IMR-90 (cell line): ENCODE results near the gene DYNC2H1. TPM values are rescaled to one million over a fixed set of nuclear protein-coding genes. Genes with fewer than 3 reads are reported as not detected.

ENCODE experiments used
- ATAC-seq: fragments of 200-7000 bp; cut with Tn5 transposase; 2 replicates; pipeline ENCODE4 v1.9.1; 2020; ENCODE audit warnings: low read depth, mild to moderate bottlenecking, moderate library complexity
- BruUV-seq: library from RNA; stranded (reverse); fragments of 400-500 nt; replicated peaks from 2 replicates; lab custom pipeline; 2021; lab: Mats Ljungman, UMichigan
- CTCF ChIA-PET: fragments of 300-600 bp; formaldehyde crosslinking; extraction: SDS; loops from one replicate; lab custom pipeline; 2021; ENCODE audit warnings: antibody characterized with exemption; lab: Yijun Ruan, JAX
- POLR2A ChIA-PET: fragments of 300-600 bp; sonication (Branson Sonifier 250); formaldehyde crosslinking; loops from one replicate; lab custom pipeline; 2022; ENCODE audit warnings: antibody characterized with exemption; ENCODE audit not compliant: unreplicated experiment; lab: Charles Lee
- DNase-seq: peaks from one replicate; pipeline ENCODE4 v3.0.0; 2013
- H2AFZ ChIP-seq: replicated peaks from 2 replicates; pipeline ENCODE3; 2013; ENCODE audit warnings: low read length, mild to moderate bottlenecking; ENCODE audit not compliant: poor library complexity
- H2AK5ac ChIP-seq: 2 replicates; pipeline ENCODE4 v1.6.1; 2013; ENCODE audit warnings: low read depth, low read length, inconsistent platforms
- H2AK9ac ChIP-seq: replicated peaks from 2 replicates; pipeline ENCODE3; 2013; ENCODE audit warnings: mild to moderate bottlenecking, low read depth, low read length, moderate library complexity; ENCODE audit not compliant: poor library complexity
- H2BK120ac ChIP-seq: 2 replicates; pipeline ENCODE4 v1.6.1; 2013; ENCODE audit warnings: low read depth, low read length, inconsistent platforms
- H2BK15ac ChIP-seq: 3 replicates; pipeline ENCODE4 v1.6.1; 2013; ENCODE audit warnings: low read depth, low read length, inconsistent platforms
- H2BK20ac ChIP-seq: 2 replicates; pipeline ENCODE4 v1.6.1; 2013; ENCODE audit warnings: low read depth, mild to moderate bottlenecking, inconsistent platforms, low read length, moderate library complexity
- H2BK5ac ChIP-seq: 2 replicates; pipeline ENCODE4 v1.6.1; 2013; ENCODE audit warnings: mild to moderate bottlenecking, low read depth, low read length, inconsistent platforms; ENCODE audit not compliant: poor library complexity, severe bottlenecking
- H3K14ac ChIP-seq: replicated peaks from 2 replicates; pipeline ENCODE4 v1.6.1; 2013; ENCODE audit warnings: low read depth, low read length, inconsistent platforms
- H3K18ac ChIP-seq: 2 replicates; pipeline ENCODE4 v1.6.1; 2013; ENCODE audit warnings: low read depth, low read length, control low read depth
- H3K23ac ChIP-seq: 2 replicates; pipeline ENCODE4 v1.6.1; 2013; ENCODE audit warnings: low read depth, low read length, inconsistent platforms
- H3K27ac ChIP-seq: 2 replicates; pipeline ENCODE4 v1.5.1; 2013; ENCODE audit warnings: mild to moderate bottlenecking, control low read depth, low read length; ENCODE audit not compliant: insufficient read depth
- H3K27me3 ChIP-seq: 2 replicates; pipeline ENCODE4 v1.6.1; 2013; ENCODE audit warnings: low read length; ENCODE audit not compliant: control insufficient read depth, insufficient read depth
- H3K36me3 ChIP-seq: 2 replicates; pipeline ENCODE4 v1.6.1; 2013; ENCODE audit warnings: low read length, mixed read lengths; ENCODE audit not compliant: control insufficient read depth, insufficient read depth
- H3K4ac ChIP-seq: 2 replicates; pipeline ENCODE4 v1.6.1; 2013; ENCODE audit warnings: low read depth, low read length, inconsistent platforms
- H3K4me1 ChIP-seq: 2 replicates; pipeline ENCODE4 v1.6.1; 2013; ENCODE audit warnings: low read length, mixed read lengths; ENCODE audit not compliant: control insufficient read depth, insufficient read depth
- H3K4me2 ChIP-seq: 2 replicates; pipeline ENCODE4 v1.6.1; 2013; ENCODE audit warnings: low read depth, mild to moderate bottlenecking, control low read depth, low read length, moderate library complexity
- H3K4me3 ChIP-seq: 2 replicates; pipeline ENCODE4 v1.5.1; 2013; ENCODE audit warnings: low read depth, mild to moderate bottlenecking, control low read depth, low read length, moderate library complexity; ENCODE audit not compliant: insufficient read depth
- H3K56ac ChIP-seq: 2 replicates; pipeline ENCODE4 v1.6.1; 2013; ENCODE audit warnings: low read length, inconsistent platforms; ENCODE audit not compliant: insufficient read depth; ENCODE audit errors: extremely low read depth
- H3K79me1 ChIP-seq, 2 experiments: 2 replicates each; pipeline ENCODE4 v1.6.1; 2013; ENCODE audit warnings: low read length in 2 of 2, inconsistent platforms in 1 of 2, low read depth in 1 of 2
- H3K9ac ChIP-seq: 2 replicates; pipeline ENCODE4 v1.6.1; 2013; ENCODE audit warnings: low read depth, low read length, control low read depth
- H3K9me1 ChIP-seq: 2 replicates; pipeline ENCODE4 v1.6.1; 2013; ENCODE audit warnings: low read length, inconsistent platforms; ENCODE audit not compliant: insufficient read depth
- H3K9me3 ChIP-seq: 2 replicates; pipeline ENCODE4 v1.6.1; 2013; ENCODE audit warnings: low read length; ENCODE audit not compliant: control insufficient read depth, insufficient read depth
- H4K20me1 ChIP-seq: 2 replicates; pipeline ENCODE4 v1.6.1; 2013; ENCODE audit warnings: low read length, inconsistent platforms; ENCODE audit not compliant: insufficient read depth
- H4K5ac ChIP-seq: 2 replicates; pipeline ENCODE4 v1.6.1; 2013; ENCODE audit warnings: mild to moderate bottlenecking, low read depth, low read length, control low read depth
- H4K8ac ChIP-seq, 2 experiments: 2 replicates each; pipeline ENCODE4 v1.6.1; 2013; ENCODE audit warnings: low read depth in 2 of 2, low read length in 2 of 2, control low read depth in 1 of 2, inconsistent platforms in 1 of 2
- H4K91ac ChIP-seq: 2 replicates; pipeline ENCODE4 v1.6.1; 2013; ENCODE audit warnings: low read depth, low read length, inconsistent platforms; ENCODE audit not compliant: insufficient read depth
- BHLHE40 ChIP-seq: fragments of 150-350 bp; IDR thresholded peaks from 2 replicates; pipeline ENCODE4 v1.6.1; 2016; ENCODE audit warnings: mild to moderate bottlenecking, low read depth, low read length
- CEBPB ChIP-seq: IDR thresholded peaks from 2 replicates; pipeline ENCODE4 v1.6.1; 2012; ENCODE audit warnings: low read depth, low read length, improper control_type of control experiment
- CHD1 ChIP-seq: IDR thresholded peaks from 2 replicates; pipeline ENCODE4 v1.6.1; 2012; ENCODE audit warnings: low read depth, low read length, improper control_type of control experiment
- ELK1 ChIP-seq: fragments of 150-350 bp; IDR thresholded peaks from 2 replicates; pipeline ENCODE4 v1.6.1; 2016; ENCODE audit warnings: low read depth, mild to moderate bottlenecking, low read length, moderate library complexity, borderline replicate concordance
- FOS ChIP-seq: fragments of 150-350 bp; IDR thresholded peaks from 2 replicates; pipeline ENCODE4 v1.6.1; 2016; ENCODE audit warnings: low read depth, low read length
- MAFK ChIP-seq: IDR thresholded peaks from 2 replicates; pipeline ENCODE4 v1.6.1; 2012; ENCODE audit warnings: low read depth, low read length, improper control_type of control experiment
- MAZ ChIP-seq: IDR thresholded peaks from 2 replicates; pipeline ENCODE4 v1.6.1; 2012; ENCODE audit warnings: low read depth, mild to moderate bottlenecking, low read length, improper control_type of control experiment, moderate library complexity, borderline replicate concordance
- MXI1 ChIP-seq: IDR thresholded peaks from 2 replicates; pipeline ENCODE4 v1.6.1; 2012; ENCODE audit warnings: low read depth, mild to moderate bottlenecking, low read length, moderate library complexity, borderline replicate concordance
- NFE2L2 ChIP-seq: fragments of 150-350 bp; IDR thresholded peaks from 2 replicates; pipeline ENCODE4 v1.6.1; 2016; ENCODE audit warnings: low read depth, mild to moderate bottlenecking, low read length
- RAD21 ChIP-seq: IDR thresholded peaks from 2 replicates; pipeline ENCODE4 v1.6.1; 2012; ENCODE audit warnings: low read length, improper control_type of control experiment
- RCOR1 ChIP-seq: IDR thresholded peaks from 2 replicates; pipeline ENCODE4 v1.6.1; 2012; ENCODE audit warnings: mild to moderate bottlenecking, low read length, improper control_type of control experiment; ENCODE audit not compliant: insufficient replicate concordance
- RFX5 ChIP-seq: IDR thresholded peaks from 2 replicates; pipeline ENCODE4 v1.8.0; 2012; ENCODE audit warnings: low read depth, mild to moderate bottlenecking, low read length, moderate library complexity
- SMC3 ChIP-seq: fragments of 150-350 bp; IDR thresholded peaks from 2 replicates; pipeline ENCODE4 v1.6.1; 2016; ENCODE audit warnings: low read depth, mild to moderate bottlenecking, antibody characterized with exemption, low read length, moderate library complexity
- USF2 ChIP-seq: fragments of 150-350 bp; IDR thresholded peaks from 2 replicates; pipeline ENCODE4 v1.6.1; 2017; ENCODE audit warnings: mild to moderate bottlenecking, antibody characterized with exemption, low read length, low read depth
- WGBS, 2 experiments: methylation state at CpG; one replicate each; pipeline versions ENCODE4 v1.1.5 to v1.1.7; 2013; ENCODE audit warnings: missing lambda C conversion rate in 2 of 2; ENCODE audit not compliant: insufficient read length in 1 of 2; ENCODE audit errors: extremely low coverage in 2 of 2; 5-methylcytosine and 5-hydroxymethylcytosine counted together
- dilution Hi-C: fragments of 300-500 bp; cut with HindIII; formaldehyde crosslinking; loops from one replicate; pipeline ENCODE4 v1.14.3; 2018; ENCODE audit warnings: low sequenced_read_pairs; ENCODE audit not compliant: unreplicated experiment
- in situ Hi-C: fragments of 300-500 bp; cut with MboI; formaldehyde crosslinking; loops from 3 replicates; pipeline ENCODE4 v1.14.3; 2019; ENCODE audit warnings: low sequenced_read_pairs, inconsistent platforms, mixed read lengths
- intact Hi-C: fragments of 100-400 bp; cut with micrococcal nuclease; formaldehyde crosslinking; loops from 2 replicates; pipeline ENCODE4 v1.10.0; 2022
- polyA plus RNA-seq, 3 experiments: library from polyadenylated mRNA; depleted of rRNA; stranded (reverse); fragments of >200 nt; gene quantifications; 2 replicates each; pipeline ENCODE4 v1.2.3, GENCODE V29; 2012; ENCODE audit warnings: low replicate concordance in 1 of 3
- total RNA-seq: library from RNA; depleted of rRNA; stranded (reverse); fragments of >200 nt; gene quantifications from 2 replicates; pipeline ENCODE4 v1.2.3, GENCODE V29; 2012
- TF ChIP-seq, protein P1 (sequence below): conservative IDR thresholded peaks from 2 replicates; pipeline ENCODE4 v1.5.1; 2012; ENCODE audit warnings: mild to moderate bottlenecking, low read depth, low read length, improper control_type of control experiment

DYNC2H1 gene
- total and polyA plus RNA-seq, 2 of the 4 experiments (the other 2 are of a cell fraction) = 5.7 to 21.0 TPM

GRCh38 chr11:103372906-103373305 lies 263.7 kb downstream of the DYNC2H1 start:
- H3K36me3 ChIP-seq = peaks cover 4% of the 10 kb centered on the region; the same call in 1 of the 2 replicates
- no peak overlapping the region for H3K56ac ChIP-seq
- no peaks in the 10 kb centered on the region for H3K79me1 ChIP-seq
- no peak overlapping the region for H3K4me2 ChIP-seq
- H3K4me1 ChIP-seq = no peaks in the 10 kb centered on the region
- H3K14ac ChIP-seq = no peak overlapping the region
- H3K27me3 ChIP-seq = no peaks in the 10 kb centered on the region
- ChIA-PET POLR2A (no interaction called here), CTCF (no interaction called here)
- no peak overlapping the region for H3K18ac ChIP-seq
- no peak overlapping the region for H3K4me3 ChIP-seq
- no peak overlapping the region for H4K91ac ChIP-seq
- H2BK5ac ChIP-seq = no peak overlapping the region
- intact Hi-C loops (no loop called here), dilution Hi-C loops (no loop called here), in situ Hi-C loops (no loop called here)
- no peak overlapping the region for H4K5ac ChIP-seq
- BruUV-seq = no TSS peak
- DNase-seq = no peak
- H2BK20ac ChIP-seq = no peak overlapping the region
- no peaks in the 10 kb centered on the region for H4K20me1 ChIP-seq
- H3K9me3 ChIP-seq = peaks cover 11% of the 10 kb centered on the region
- WGBS, 2 experiments = 67% methylated on average over 1 of the region's 2 CpGs; no CpG with 5 or more reads in 1 of the 2 experiments
- no peak overlapping the region for H2AK9ac ChIP-seq
- no peak overlapping the region for H2BK15ac ChIP-seq
- no peak overlapping the region for H3K9ac ChIP-seq
- H2BK120ac ChIP-seq = no peak overlapping the region
- H2AK5ac ChIP-seq = no peak overlapping the region
- H3K27ac ChIP-seq = no peak overlapping the region
- no peak overlapping the region for H4K8ac ChIP-seq
- H3K9me1 ChIP-seq = no peaks in the 10 kb centered on the region
- TF ChIP-seq RAD21 (no peak), RFX5 (no peak), RCOR1 (no peak), ELK1 (no peak), MAFK (no peak), SMC3 (no peak), BHLHE40 (no peak), CEBPB (no peak), MXI1 (no peak), CHD1 (no peak), NFE2L2 (no peak), MAZ (no peak), FOS (no peak), USF2 (no peak)
- TF ChIP-seq, protein P1, sequence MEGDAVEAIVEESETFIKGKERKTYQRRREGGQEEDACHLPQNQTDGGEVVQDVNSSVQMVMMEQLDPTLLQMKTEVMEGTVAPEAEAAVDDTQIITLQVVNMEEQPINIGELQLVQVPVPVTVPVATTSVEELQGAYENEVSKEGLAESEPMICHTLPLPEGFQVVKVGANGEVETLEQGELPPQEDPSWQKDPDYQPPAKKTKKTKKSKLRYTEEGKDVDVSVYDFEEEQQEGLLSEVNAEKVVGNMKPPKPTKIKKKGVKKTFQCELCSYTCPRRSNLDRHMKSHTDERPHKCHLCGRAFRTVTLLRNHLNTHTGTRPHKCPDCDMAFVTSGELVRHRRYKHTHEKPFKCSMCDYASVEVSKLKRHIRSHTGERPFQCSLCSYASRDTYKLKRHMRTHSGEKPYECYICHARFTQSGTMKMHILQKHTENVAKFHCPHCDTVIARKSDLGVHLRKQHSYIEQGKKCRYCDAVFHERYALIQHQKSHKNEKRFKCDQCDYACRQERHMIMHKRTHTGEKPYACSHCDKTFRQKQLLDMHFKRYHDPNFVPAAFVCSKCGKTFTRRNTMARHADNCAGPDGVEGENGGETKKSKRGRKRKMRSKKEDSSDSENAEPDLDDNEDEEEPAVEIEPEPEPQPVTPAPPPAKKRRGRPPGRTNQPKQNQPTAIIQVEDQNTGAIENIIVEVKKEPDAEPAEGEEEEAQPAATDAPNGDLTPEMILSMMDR = no peak
- no peak for ATAC-seq
- H3K23ac ChIP-seq = no peak overlapping the region
- no peak overlapping the region for H3K4ac ChIP-seq
- H2AFZ ChIP-seq = no peak overlapping the region
